GM12878 (cell line): ENCODE measurements around the gene CCDC9. TPM values are rescaled to one million over a fixed set of nuclear protein-coding genes. Genes with fewer than 3 reads are reported as not detected.

Source experiments
- CBX5 ChIP-seq: sonication (generic); IDR thresholded peaks from 2 replicates; pipeline ENCODE4 v1.6.1; 2016; ENCODE audit warnings: low read depth, moderate library complexity, mild to moderate bottlenecking, inconsistent platforms
- E2F8 ChIP-seq: fragments of 450-650 bp; IDR thresholded peaks from 2 replicates; pipeline ENCODE4 v1.6.1; 2018; ENCODE audit warnings: mild to moderate bottlenecking, low read depth, moderate library complexity; ENCODE audit not compliant: partially characterized antibody
- LARP7 ChIP-seq: fragments of 450-650 bp; IDR thresholded peaks from 2 replicates; pipeline ENCODE4 v1.6.1; 2017; ENCODE audit warnings: mild to moderate bottlenecking
- MYB ChIP-seq: fragments of 150-350 bp; IDR thresholded peaks from 2 replicates; pipeline ENCODE4 v1.6.1; 2014; ENCODE audit warnings: mild to moderate bottlenecking, low read depth, low read length, borderline replicate concordance
- SIN3A ChIP-seq: IDR thresholded peaks from 2 replicates; pipeline ENCODE4 v1.6.1; 2012; ENCODE audit warnings: low read depth, low read length, improper control_type of control experiment
- STAT1 ChIP-seq: fragments of 450-650 bp; conservative IDR thresholded peaks from 2 replicates; pipeline ENCODE4 v1.6.1; 2014; ENCODE audit warnings: antibody characterized with exemption, mild to moderate bottlenecking
- microRNA counts: library from miRNA; unstranded; fragments of <30 nt; microRNA quantifications from one replicate; lab custom pipeline; 2016
- microRNA-seq: library from miRNA; unstranded; fragments of <30 nt; microRNA quantifications from one replicate; pipeline ENCODE4, GENCODE V29; 2018
- polyA plus RNA-seq, 11 experiments: library from polyadenylated mRNA; depleted of rRNA in 4 of 11; unstranded in 6 of 11; stranded (reverse) in 5 of 11; fragments of >200 nt; fragmentation: Nextera tagmentation in 4 of 11; fragmentation: Illumina TruSeq in 1 of 11; extraction: Ambion mirVana in 4 of 11; extraction: Trizol in 1 of 11; gene quantifications; 1 replicate in 1 of 11; 2 replicates in 10 of 11; pipeline versions ENCODE4 v1.2.1 to v1.2.3, GENCODE V29; 2011 to 2016; ENCODE audit warnings: inconsistent platforms in 2 of 11, missing spikeins in 2 of 11, low read depth in 1 of 11
- small RNA-seq: library from RNA; depleted of rRNA; stranded (forward); fragments of <200 nt; gene quantifications from one replicate; pipeline ENCODE3, GENCODE V24; 2014
- total RNA-seq, 4 experiments: library from RNA; depleted of rRNA in 3 of 4; stranded (reverse); fragments of >200 nt in 3 of 4; fragmentation: Illumina TruSeq in 1 of 4; extraction: Trizol in 1 of 4; gene quantifications; 2 replicates each; pipeline versions ENCODE4 v1.2.1 to v1.2.3, GENCODE V29; 2013 to 2021

CCDC9 gene
- total and polyA plus RNA-seq, 10 of the 15 experiments (the other 5 are each of a cell fraction or from before 2014, with no cell fraction given): 0.18 to 17.5 (median 7.1) TPM; not detected in 1

GRCh38 chr19:47319923-47320871 is 63.9 kb downstream of the CCDC9 start (continued):
- TF ChIP-seq E2F8 (no peak), SIN3A (no peak), STAT1 (no peak), CBX5 (no peak), MYB (no peak), LARP7 (no peak)

MicroRNA genes within 50 kb of the gene (microRNA counts, 767-probe panel; counts per million panel counts)
- 1,244 counts per million, percentile 41 among the panel's probes with 10 or more counts for microRNA hsa-miR-3190-5p (lab: Ali Mortazavi, UCI)

Small RNA genes within 50 kb of the gene (microRNA-seq; reads per million reads assigned to microRNA genes)
- gene MIR3190: not detected
- not detected for gene MIR3191

Small RNA genes within 50 kb of the gene (small RNA-seq; reads per million reads assigned to genes)
- gene MIR3190: not detected

Other genes with a start within 250 kb of the CCDC9 start
Only the 7 nearest of the 12 such genes appear.
- 16.3 and 19.0 TPM in 2 replicates for gene ZC3H4, start 142.7 kb upstream of the CCDC9 start, total RNA-seq (2014; rRNA removed)
- 16.8 and 17.2 TPM in 2 replicates for gene ZC3H4, start 142.7 kb upstream of the CCDC9 start, total RNA-seq (2014; rRNA removed; fragmentation: Illumina TruSeq; extraction: Trizol)
- 78.1 and 86.3 TPM in 2 replicates for gene ZC3H4, start 142.7 kb upstream of the CCDC9 start, total RNA-seq (2021)
- 5.1 TPM in 2 replicates for gene ZC3H4, start 142.7 kb upstream of the CCDC9 start, polyA plus RNA-seq (2011; rRNA removed)
- gene ZC3H4, start 142.7 kb upstream of the CCDC9 start, polyA plus RNA-seq (2014; fragmentation: Illumina TruSeq; extraction: Trizol): 29.8 and 38.8 TPM in 2 replicates
- 1 to 10 TPM; 5.8 to 9.3 TPM for gene ZC3H4, start 142.7 kb upstream of the CCDC9 start, polyA plus RNA-seq (2014; fragmentation: Nextera tagmentation; extraction: Ambion mirVana)
- 18.4 and 23.0 TPM in 2 replicates for gene ZC3H4, start 142.7 kb upstream of the CCDC9 start, polyA plus RNA-seq (2014; rRNA removed)
- gene ZC3H4, start 142.7 kb upstream of the CCDC9 start, polyA plus RNA-seq (2016; fragmentation: Nextera tagmentation; extraction: Ambion mirVana): 10 to 100 TPM; 12.9 to 13.8 TPM
- gene SAE1, start 125.7 kb upstream of the CCDC9 start, total RNA-seq (2014; rRNA removed): 136 and 148 TPM in 2 replicates
- 141 and 150 TPM in 2 replicates for gene SAE1, start 125.7 kb upstream of the CCDC9 start, total RNA-seq (2014; rRNA removed; fragmentation: Illumina TruSeq; extraction: Trizol)
- gene SAE1, start 125.7 kb upstream of the CCDC9 start, total RNA-seq (2021): 143 and 146 TPM in 2 replicates
- gene SAE1, start 125.7 kb upstream of the CCDC9 start, polyA plus RNA-seq (2011; rRNA removed): 136 and 184 TPM in 2 replicates
- gene SAE1, start 125.7 kb upstream of the CCDC9 start, polyA plus RNA-seq (2014; fragmentation: Illumina TruSeq; extraction: Trizol): 191 and 244 TPM in 2 replicates
- 10 to 100 TPM; 62.0 to 90.0 TPM for gene SAE1, start 125.7 kb upstream of the CCDC9 start, polyA plus RNA-seq (2014; fragmentation: Nextera tagmentation; extraction: Ambion mirVana)
- gene SAE1, start 125.7 kb upstream of the CCDC9 start, polyA plus RNA-seq (2014; rRNA removed): 167 and 180 TPM in 2 replicates
- gene SAE1, start 125.7 kb upstream of the CCDC9 start, polyA plus RNA-seq (2016; fragmentation: Nextera tagmentation; extraction: Ambion mirVana): 100 to 1,000 TPM; 230 to 246 TPM
- gene BBC3, start 25.3 kb upstream of the CCDC9 start, total RNA-seq (2014; rRNA removed): 14.0 and 15.2 TPM in 2 replicates
- gene BBC3, start 25.3 kb upstream of the CCDC9 start, total RNA-seq (2014; rRNA removed; fragmentation: Illumina TruSeq; extraction: Trizol): 6.2 and 6.5 TPM in 2 replicates
- 17.9 and 18.1 TPM in 2 replicates for gene BBC3, start 25.3 kb upstream of the CCDC9 start, total RNA-seq (2021)
- 5.2 and 7.6 TPM in 2 replicates for gene BBC3, start 25.3 kb upstream of the CCDC9 start, polyA plus RNA-seq (2011; rRNA removed)
- 0.24 and 2.2 TPM in 2 replicates for gene BBC3, start 25.3 kb upstream of the CCDC9 start, polyA plus RNA-seq (2014; fragmentation: Illumina TruSeq; extraction: Trizol)
- under 1 TPM; 0.10 to 0.27 TPM for gene BBC3, start 25.3 kb upstream of the CCDC9 start, polyA plus RNA-seq (2014; fragmentation: Nextera tagmentation; extraction: Ambion mirVana)
- 17.2 and 21.2 TPM in 2 replicates for gene BBC3, start 25.3 kb upstream of the CCDC9 start, polyA plus RNA-seq (2014; rRNA removed)
- 1 to 10 TPM; 7.5 to 7.8 TPM for gene BBC3, start 25.3 kb upstream of the CCDC9 start, polyA plus RNA-seq (2016; fragmentation: Nextera tagmentation; extraction: Ambion mirVana)
- 2.0 and 2.1 TPM in 2 replicates for gene INAFM1, start 18.4 kb downstream of the CCDC9 start, total RNA-seq (2014; rRNA removed)
- gene INAFM1, start 18.4 kb downstream of the CCDC9 start, total RNA-seq (2014; rRNA removed; fragmentation: Illumina TruSeq; extraction: Trizol): 0.51 and 0.63 TPM in 2 replicates
- 6.1 and 6.8 TPM in 2 replicates for gene INAFM1, start 18.4 kb downstream of the CCDC9 start, total RNA-seq (2021)
- 0.40 and 0.86 TPM in 2 replicates for gene INAFM1, start 18.4 kb downstream of the CCDC9 start, polyA plus RNA-seq (2011; rRNA removed)
- 0.30 and 0.57 TPM in 2 replicates for gene INAFM1, start 18.4 kb downstream of the CCDC9 start, polyA plus RNA-seq (2014; fragmentation: Illumina TruSeq; extraction: Trizol)
- gene INAFM1, start 18.4 kb downstream of the CCDC9 start, polyA plus RNA-seq (2014; fragmentation: Nextera tagmentation; extraction: Ambion mirVana): under 1 TPM in 1 of 2 experiments, not detected in 1; 0.58 TPM
- gene INAFM1, start 18.4 kb downstream of the CCDC9 start, polyA plus RNA-seq (2014; rRNA removed): 4.5 and 4.8 TPM in 2 replicates
- gene INAFM1, start 18.4 kb downstream of the CCDC9 start, polyA plus RNA-seq (2016; fragmentation: Nextera tagmentation; extraction: Ambion mirVana): 1 to 10 TPM; 1.1 to 1.4 TPM
- gene C5AR1, start 53.3 kb downstream of the CCDC9 start, total RNA-seq (2014; rRNA removed): 0.05 and 0.17 TPM in 2 replicates
- gene C5AR1, start 53.3 kb downstream of the CCDC9 start, total RNA-seq (2014; rRNA removed; fragmentation: Illumina TruSeq; extraction: Trizol): 0.04 and 0.09 TPM in 2 replicates
- 0.13 and 0.26 TPM in 2 replicates for gene C5AR1, start 53.3 kb downstream of the CCDC9 start, total RNA-seq (2021)
- gene C5AR1, start 53.3 kb downstream of the CCDC9 start, polyA plus RNA-seq (2011; rRNA removed): 0.40 and 1.5 TPM in 2 replicates
- 0.15 TPM in 1 of 2 replicates, not detected in the other for gene C5AR1, start 53.3 kb downstream of the CCDC9 start, polyA plus RNA-seq (2014; fragmentation: Illumina TruSeq; extraction: Trizol)
- under 1 TPM; 0.07 to 0.19 TPM for gene C5AR1, start 53.3 kb downstream of the CCDC9 start, polyA plus RNA-seq (2014; fragmentation: Nextera tagmentation; extraction: Ambion mirVana)
- gene C5AR1, start 53.3 kb downstream of the CCDC9 start, polyA plus RNA-seq (2014; rRNA removed): 0.06 and 0.15 TPM in 2 replicates
- gene C5AR1, start 53.3 kb downstream of the CCDC9 start, polyA plus RNA-seq (2016; fragmentation: Nextera tagmentation; extraction: Ambion mirVana): under 1 TPM; 0.27 to 0.29 TPM
- gene C5AR2, start 75.7 kb downstream of the CCDC9 start, total RNA-seq (2014; rRNA removed): 0.11 TPM in 1 of 2 replicates, not detected in the other
- not detected in 2 replicates for gene C5AR2, start 75.7 kb downstream of the CCDC9 start, total RNA-seq (2014; rRNA removed; fragmentation: Illumina TruSeq; extraction: Trizol)
- gene C5AR2, start 75.7 kb downstream of the CCDC9 start, total RNA-seq (2021): not detected in 2 replicates
- 0.01 TPM in 1 of 2 replicates, not detected in the other for gene C5AR2, start 75.7 kb downstream of the CCDC9 start, polyA plus RNA-seq (2011; rRNA removed)
- gene C5AR2, start 75.7 kb downstream of the CCDC9 start, polyA plus RNA-seq (2014; fragmentation: Illumina TruSeq; extraction: Trizol): not detected in 2 replicates
- not detected for gene C5AR2, start 75.7 kb downstream of the CCDC9 start, polyA plus RNA-seq (2014; fragmentation: Nextera tagmentation; extraction: Ambion mirVana)
- gene C5AR2, start 75.7 kb downstream of the CCDC9 start, polyA plus RNA-seq (2014; rRNA removed): not detected in 2 replicates
- gene C5AR2, start 75.7 kb downstream of the CCDC9 start, polyA plus RNA-seq (2016; fragmentation: Nextera tagmentation; extraction: Ambion mirVana): not detected
- gene DHX34, start 92.8 kb downstream of the CCDC9 start, total RNA-seq (2014; rRNA removed): 11.1 and 15.9 TPM in 2 replicates
- gene DHX34, start 92.8 kb downstream of the CCDC9 start, total RNA-seq (2014; rRNA removed; fragmentation: Illumina TruSeq; extraction: Trizol): 5.6 and 5.7 TPM in 2 replicates
- 14.3 and 16.9 TPM in 2 replicates for gene DHX34, start 92.8 kb downstream of the CCDC9 start, total RNA-seq (2021)
- 2.6 and 5.9 TPM in 2 replicates for gene DHX34, start 92.8 kb downstream of the CCDC9 start, polyA plus RNA-seq (2011; rRNA removed)
- 2.3 and 5.5 TPM in 2 replicates for gene DHX34, start 92.8 kb downstream of the CCDC9 start, polyA plus RNA-seq (2014; fragmentation: Illumina TruSeq; extraction: Trizol)
- gene DHX34, start 92.8 kb downstream of the CCDC9 start, polyA plus RNA-seq (2014; fragmentation: Nextera tagmentation; extraction: Ambion mirVana): under 1 TPM; 0.19 to 0.37 TPM
- 15.2 and 19.3 TPM in 2 replicates for gene DHX34, start 92.8 kb downstream of the CCDC9 start, polyA plus RNA-seq (2014; rRNA removed)
- gene DHX34, start 92.8 kb downstream of the CCDC9 start, polyA plus RNA-seq (2016; fragmentation: Nextera tagmentation; extraction: Ambion mirVana): 10 to 100 TPM; 15.7 to 16.7 TPM